Immature natural killer cell (primary cell): Measurements from ENCODE around the gene CCDC7. TPM values are rescaled to one million over a fixed set of nuclear protein-coding genes. Genes with fewer than 3 reads are reported as not detected.
A peak's percentile ranks its signal among the peaks of the same experiment; 100 is the strongest.
"Not testable (repeated sequence)": the region's sequence is repeated elsewhere in the genome, so short reads cannot be mapped to it uniquely, and the experiment has no call there.

ENCODE experiments used
- DNase-seq, 3 donors: peaks; one replicate each; pipeline ENCODE4 v3.0.0; 2022; ENCODE audit warnings: mixed read lengths in 1 of 3
- H3K27ac Mint-ChIP-seq, 6 donors: one replicate each; pipeline ENCODE4 v1.8.0; 2020; ENCODE audit warnings: mixed read lengths in 6 of 6, mild to moderate bottlenecking in 5 of 6, inconsistent platforms in 4 of 6, moderate library complexity in 3 of 6
- H3K27me3 Mint-ChIP-seq, 3 donors: one replicate each; pipeline ENCODE4 v1.8.0; 2020 to 2021; ENCODE audit warnings: low read depth in 3 of 3, mild to moderate bottlenecking in 3 of 3, mixed read lengths in 3 of 3, moderate library complexity in 3 of 3, inconsistent platforms in 1 of 3
- H3K36me3 Mint-ChIP-seq, 3 donors: one replicate each; pipeline ENCODE4 v1.8.0; 2020; ENCODE audit warnings: mixed read lengths in 3 of 3, inconsistent platforms in 2 of 3, mild to moderate bottlenecking in 2 of 3
- H3K4me1 Mint-ChIP-seq, 2 donors: one replicate each; pipeline ENCODE4 v1.8.0; 2020; ENCODE audit warnings: inconsistent platforms in 2 of 2, mild to moderate bottlenecking in 2 of 2, mixed read lengths in 2 of 2, moderate library complexity in 1 of 2
- H3K4me3 Mint-ChIP-seq, 5 donors: one replicate each; pipeline ENCODE4 v1.8.0; 2020; ENCODE audit warnings: mild to moderate bottlenecking in 5 of 5, mixed read lengths in 5 of 5, inconsistent platforms in 3 of 5, moderate library complexity in 3 of 5
- H3K9me3 Mint-ChIP-seq, 6 donors: one replicate each; pipeline ENCODE4 v1.8.0; 2020; ENCODE audit warnings: mild to moderate bottlenecking in 6 of 6, mixed read lengths in 6 of 6, inconsistent platforms in 4 of 6, moderate library complexity in 3 of 6
- polyA plus RNA-seq, 3 donors: library from polyadenylated mRNA; unstranded; fragments of 300-500 nt; fragmentation: Illumina TruSeq; gene quantifications; one replicate each; pipeline ENCODE4 v1.2.3, GENCODE V29; 2021

The CCDC7 gene
- polyA plus RNA-seq, 3 donors from 2014 or later: 2.1 to 17.3 (median 8.9) TPM

DNA sequence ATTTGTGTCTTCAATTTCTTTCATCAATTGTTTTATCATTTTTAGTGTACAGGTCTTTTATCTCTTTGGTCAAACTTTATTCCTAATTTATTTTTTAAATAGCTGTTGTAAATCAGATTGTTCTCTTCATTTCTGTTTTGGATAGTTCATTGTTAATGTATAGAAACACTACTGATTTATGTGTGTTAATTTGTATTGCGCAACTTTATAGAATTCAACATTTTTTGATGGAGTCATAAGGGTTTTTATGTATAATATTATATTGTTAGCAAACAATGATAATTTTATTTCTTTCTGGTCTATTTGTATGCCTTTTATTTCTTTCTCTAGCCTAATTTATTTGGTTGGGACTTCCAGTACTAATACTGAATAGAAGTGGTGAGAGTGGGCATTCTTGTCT is 181.2 kb downstream of the CCDC7 start:
- Mint-ChIP-seq H3K36me3 (peaks cover 22 to 42% (median 24%) of the 10 kb centered on the region in 3 donors), H3K4me1 (no peaks in the 10 kb centered on the region), H3K4me3 (no peak overlapping the region), H3K27me3 (peaks cover 0 to 2% (median 0%) of the 10 kb centered on the region in 3 donors), H3K9me3 (peaks cover 0 to 3% (median 0%) of the 10 kb centered on the region in 6 donors), H3K27ac (no peak overlapping the region)
- DNase-seq: no peak

DNA sequence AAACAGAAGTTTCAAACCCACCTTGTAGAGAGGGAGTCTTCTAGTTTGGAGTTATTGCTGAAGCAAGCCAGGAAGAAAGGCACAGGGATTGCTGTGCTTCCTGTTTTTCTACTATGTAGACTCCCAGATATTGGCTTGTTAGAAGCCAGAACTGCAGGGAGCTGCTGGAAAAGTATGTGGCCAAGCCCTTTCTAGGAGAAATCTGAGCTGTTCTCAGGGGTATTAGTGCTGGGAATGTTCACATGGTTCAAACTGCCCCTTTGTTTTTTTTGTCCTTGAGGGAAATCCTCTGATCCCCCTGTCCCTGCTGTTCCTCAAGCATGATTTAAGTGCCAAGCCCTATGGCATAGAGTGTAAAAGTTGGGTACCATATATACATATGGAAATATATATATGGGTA is 184.0 kb downstream of the CCDC7 start:
- no peaks in the 10 kb centered on the region for H3K4me1 Mint-ChIP-seq
- no peak for DNase-seq
- H3K27me3 Mint-ChIP-seq: peaks cover 0 to 2% (median 0%) of the 10 kb centered on the region in 3 donors
- no peak overlapping the region for H3K4me3 Mint-ChIP-seq
- H3K9me3 Mint-ChIP-seq: peaks cover 0 to 3% (median 0%) of the 10 kb centered on the region in 6 donors
- no peak overlapping the region for H3K27ac Mint-ChIP-seq
- H3K36me3 Mint-ChIP-seq: peaks cover 14 to 26% (median 16%) of the 10 kb centered on the region in 3 donors

DNA sequence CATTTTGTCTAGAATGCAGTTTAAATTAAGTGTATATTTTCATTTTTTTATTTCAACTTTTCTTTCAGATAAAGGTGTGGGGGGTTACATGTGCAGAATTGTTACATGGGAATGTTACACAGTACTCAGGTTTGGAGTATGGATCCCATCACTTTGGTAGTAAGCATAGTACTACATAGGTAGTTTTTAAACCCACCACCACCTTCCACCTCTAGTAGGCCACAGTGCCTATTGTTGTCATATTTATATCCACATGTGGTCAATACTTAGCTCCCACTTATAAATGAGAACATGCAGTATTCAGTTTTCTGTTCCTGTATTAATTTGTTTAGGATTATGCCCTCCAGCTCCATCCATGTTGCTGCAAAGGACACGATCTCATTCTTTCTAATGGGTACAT is 200.6 kb downstream of the CCDC7 start:
- peaks cover 0 to 6% (median 2%) of the 10 kb centered on the region in 3 donors for H3K27me3 Mint-ChIP-seq
- H3K4me3 Mint-ChIP-seq: no peak overlapping the region
- peaks cover 22 to 53% (median 24%) of the 10 kb centered on the region in 3 donors for H3K36me3 Mint-ChIP-seq
- no peak overlapping the region for H3K27ac Mint-ChIP-seq
- H3K9me3 Mint-ChIP-seq: peaks cover 3 to 12% (median 6%) of the 10 kb centered on the region in 6 donors
- DNase-seq: no peak
- H3K4me1 Mint-ChIP-seq: peaks cover 6 to 10% of the 10 kb centered on the region in 2 donors

DNA sequence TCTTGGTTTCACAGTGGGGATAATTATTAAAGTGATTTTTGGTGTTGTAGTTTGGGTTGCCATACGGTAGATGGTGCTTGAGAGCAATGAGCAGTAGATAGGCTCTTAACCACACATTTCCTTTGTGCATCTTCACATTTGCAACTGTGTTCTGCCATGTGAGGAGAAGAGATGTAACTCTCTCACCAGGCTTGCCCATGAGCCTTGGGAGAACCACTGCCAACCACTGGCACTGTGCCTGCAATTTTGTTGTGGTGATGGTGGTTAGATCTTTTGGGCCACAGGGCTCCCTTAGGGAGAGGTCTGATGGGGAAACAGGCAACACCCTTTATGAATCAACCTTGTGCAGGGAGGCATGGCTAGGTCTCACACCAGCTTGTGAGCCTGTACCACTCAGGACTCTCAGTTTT is 204.3 kb downstream of the CCDC7 start:
- Mint-ChIP-seq H3K27me3 (peaks cover 0 to 3% (median 2%) of the 10 kb centered on the region in 3 donors), H3K9me3 (peaks cover 16 to 39% (median 21%) of the 10 kb centered on the region in 6 donors), H3K4me3 (no peak overlapping the region), H3K36me3 (peaks cover 30 to 56% (median 35%) of the 10 kb centered on the region in 3 donors), H3K27ac (peak overlapping the region in 4 of 6 donors; percentile 26 to 71 (median 33)), H3K4me1 (peaks cover 6 to 10% of the 10 kb centered on the region in 2 donors)
- peak; percentile 7 to 27 (median 7) for DNase-seq

DNA sequence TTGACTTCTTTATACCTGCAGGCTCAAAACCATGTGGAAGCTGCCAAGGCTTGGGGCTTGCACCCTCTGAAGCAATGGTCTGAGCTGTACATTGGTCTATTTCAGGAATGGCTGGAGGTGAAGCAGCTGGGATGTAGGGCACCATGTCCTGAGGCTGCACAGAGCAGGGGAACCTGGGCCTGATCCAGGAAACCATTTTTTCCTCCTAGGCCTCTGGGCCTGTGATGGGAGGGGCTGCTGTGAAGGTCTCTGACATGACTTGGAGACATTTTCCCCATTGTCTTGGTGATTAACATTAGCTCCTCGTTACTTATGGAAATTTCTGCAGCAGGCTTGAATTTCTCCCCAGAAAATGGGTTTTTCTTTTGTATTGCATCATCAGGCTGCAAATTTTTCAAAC is 211.5 kb downstream of the CCDC7 start:
- not testable (repeated sequence) for H3K27ac Mint-ChIP-seq, H3K27me3 Mint-ChIP-seq, H3K4me1 Mint-ChIP-seq, DNase-seq, H3K4me3 Mint-ChIP-seq
- Mint-ChIP-seq H3K36me3 (peaks cover 41 to 49% (median 46%) of the 10 kb centered on the region in 3 donors), H3K9me3 (peaks cover 19 to 61% (median 42%) of the 10 kb centered on the region in 6 donors)

DNA sequence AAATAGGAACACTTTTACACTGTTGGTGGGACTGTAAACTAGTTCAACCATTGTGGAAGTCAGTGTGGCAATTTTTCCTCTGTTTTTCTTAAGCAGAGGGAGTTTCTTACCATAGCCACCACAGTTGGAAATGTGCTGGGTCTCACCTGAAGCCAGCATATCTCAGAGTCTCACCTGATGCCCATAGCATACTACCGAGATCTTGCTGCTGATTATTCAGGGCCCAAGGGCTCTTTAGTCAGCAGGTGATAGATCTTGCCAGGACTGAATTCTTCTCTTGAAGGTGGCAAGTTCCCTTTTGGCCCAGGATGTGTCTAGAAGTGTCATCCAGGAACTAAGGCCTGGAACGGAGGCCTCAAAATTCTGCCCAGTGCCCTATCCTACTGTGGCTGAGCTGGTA is 215.4 kb downstream of the CCDC7 start:
- no peak for DNase-seq
- no peaks in the 10 kb centered on the region for H3K4me1 Mint-ChIP-seq
- H3K4me3 Mint-ChIP-seq: no peak overlapping the region
- H3K9me3 Mint-ChIP-seq: peaks cover 2 to 28% (median 19%) of the 10 kb centered on the region in 6 donors
- no peak overlapping the region for H3K27ac Mint-ChIP-seq
- peaks cover 19 to 23% (median 22%) of the 10 kb centered on the region in 3 donors for H3K36me3 Mint-ChIP-seq
- peaks cover 0 to under 1% (median 0%) of the 10 kb centered on the region in 3 donors for H3K27me3 Mint-ChIP-seq

DNA sequence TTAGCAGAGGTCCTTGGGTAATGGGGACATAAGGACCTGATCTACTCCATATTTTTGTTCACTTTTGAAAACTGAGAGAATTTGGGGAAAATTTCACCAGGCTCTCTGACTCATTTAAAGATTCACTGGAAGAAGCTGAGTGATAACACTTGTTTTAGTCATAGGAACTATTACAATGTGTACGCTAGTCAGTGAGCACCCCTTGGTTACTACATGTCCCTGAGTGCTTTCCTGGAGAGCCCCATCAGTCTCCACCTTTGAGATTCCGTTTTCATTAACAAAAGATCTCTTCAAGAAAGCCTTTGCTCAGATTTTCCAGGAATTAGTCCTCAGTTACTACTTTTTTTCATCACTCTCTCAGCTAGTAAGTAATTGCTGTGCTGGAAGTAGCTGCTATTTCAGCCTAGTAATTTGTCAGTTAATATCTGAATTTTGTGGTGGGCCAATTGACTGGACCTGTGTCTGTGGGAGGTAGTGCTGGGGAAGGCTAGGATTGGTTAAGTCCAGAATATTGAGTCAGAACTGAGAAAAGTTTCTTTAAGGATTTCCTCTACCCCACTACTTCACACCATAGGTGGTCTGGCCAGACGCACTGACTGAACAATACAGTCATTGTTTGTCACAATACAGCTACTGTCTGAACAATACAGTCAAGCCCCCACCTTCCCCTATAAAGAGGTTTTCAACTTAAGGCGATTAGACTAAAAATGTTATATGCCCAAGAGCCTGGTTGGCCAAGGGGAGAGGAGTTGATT is 235.0 kb downstream of the CCDC7 start:
- H3K27ac Mint-ChIP-seq: no peak overlapping the region
- H3K36me3 Mint-ChIP-seq: peaks cover 22 to 35% (median 26%) of the 10 kb centered on the region in 3 donors
- H3K4me1 Mint-ChIP-seq: no peaks in the 10 kb centered on the region
- H3K9me3 Mint-ChIP-seq: peaks cover 9 to 39% (median 21%) of the 10 kb centered on the region in 6 donors
- DNase-seq: no peak
- H3K4me3 Mint-ChIP-seq: no peak overlapping the region
- H3K27me3 Mint-ChIP-seq: peaks cover 0 to 2% (median 1%) of the 10 kb centered on the region in 3 donors

DNA sequence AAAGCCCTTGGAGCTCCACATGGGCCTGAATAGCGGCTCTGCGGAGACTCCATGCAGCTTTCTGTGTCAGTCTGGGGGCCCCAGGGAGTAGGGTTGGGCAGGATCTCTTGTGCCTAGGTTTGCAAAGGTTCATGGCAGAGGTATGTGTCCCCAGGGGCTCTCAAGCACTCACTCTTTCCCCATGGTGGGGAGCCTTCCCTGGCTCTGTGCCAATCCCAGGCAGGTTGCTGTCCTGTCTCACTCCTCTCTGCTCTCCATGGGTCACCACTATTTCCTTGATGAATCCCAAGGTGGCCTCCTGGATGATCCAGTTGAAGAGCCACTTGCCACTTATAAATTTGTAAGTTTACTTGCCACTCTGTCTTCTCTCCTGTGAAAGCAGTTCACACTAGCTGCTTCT is 238.4 kb downstream of the CCDC7 start:
- no peak overlapping the region for H3K4me3 Mint-ChIP-seq
- H3K4me1 Mint-ChIP-seq: no peaks in the 10 kb centered on the region
- peaks cover 5 to 17% (median 8%) of the 10 kb centered on the region in 6 donors for H3K9me3 Mint-ChIP-seq
- no peak for DNase-seq
- no peak overlapping the region for H3K27ac Mint-ChIP-seq
- H3K36me3 Mint-ChIP-seq: peaks cover 30 to 40% (median 30%) of the 10 kb centered on the region in 3 donors
- H3K27me3 Mint-ChIP-seq: peaks cover 0 to 2% (median 1%) of the 10 kb centered on the region in 3 donors

DNA sequence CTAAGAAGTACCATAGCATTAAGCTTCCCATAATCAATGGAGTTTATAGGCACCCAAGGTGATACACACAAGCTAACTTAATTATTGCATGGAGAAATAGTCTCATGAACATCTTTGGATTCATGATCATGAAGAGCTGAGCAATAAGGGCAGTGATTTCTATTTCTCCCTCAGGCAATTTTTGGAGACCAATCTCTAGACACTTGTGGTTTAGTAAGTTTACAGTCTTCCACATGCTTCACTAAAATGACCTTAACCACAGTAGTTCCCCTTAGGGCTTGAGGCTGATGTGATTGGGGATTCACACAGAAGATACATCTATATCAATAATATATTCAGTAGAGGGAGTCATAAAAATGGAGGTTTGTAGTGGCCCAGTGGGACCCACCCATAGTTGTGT is 241.2 kb downstream of the CCDC7 start:
- H3K27me3 Mint-ChIP-seq: peaks cover 0 to 2% (median 2%) of the 10 kb centered on the region in 3 donors
- H3K27ac Mint-ChIP-seq: no peak overlapping the region
- no peaks in the 10 kb centered on the region for H3K4me1 Mint-ChIP-seq
- no peak overlapping the region for H3K4me3 Mint-ChIP-seq
- peaks cover 0 to 7% (median 4%) of the 10 kb centered on the region in 6 donors for H3K9me3 Mint-ChIP-seq
- DNase-seq: no peak
- H3K36me3 Mint-ChIP-seq: peaks cover 28 to 44% (median 28%) of the 10 kb centered on the region in 3 donors

DNA sequence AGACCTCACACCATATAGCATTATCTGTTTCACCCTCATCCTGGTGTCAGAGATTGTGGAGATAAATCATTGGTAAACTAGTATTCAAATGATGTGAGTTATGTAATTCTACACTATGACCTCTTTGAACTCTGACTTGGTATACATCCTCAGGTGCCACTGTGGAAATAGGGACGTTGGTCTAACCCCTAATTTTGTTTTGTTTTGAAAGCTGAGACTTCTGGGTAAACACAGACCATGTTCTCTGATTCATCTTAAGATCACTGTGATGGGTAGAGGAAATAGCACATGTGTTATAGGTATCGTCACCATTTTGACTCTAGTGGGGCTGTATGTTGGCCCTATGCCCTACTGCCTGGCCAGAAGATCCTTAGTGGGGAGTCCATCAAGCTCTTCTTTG is 241.6 kb downstream of the CCDC7 start:
- no peak overlapping the region for H3K27ac Mint-ChIP-seq
- no peak overlapping the region for H3K4me3 Mint-ChIP-seq
- H3K9me3 Mint-ChIP-seq: peaks cover 0 to 7% (median 2%) of the 10 kb centered on the region in 6 donors
- no peaks in the 10 kb centered on the region for H3K4me1 Mint-ChIP-seq
- H3K36me3 Mint-ChIP-seq: peaks cover 26 to 44% (median 28%) of the 10 kb centered on the region in 3 donors
- peaks cover 0 to 2% (median 2%) of the 10 kb centered on the region in 3 donors for H3K27me3 Mint-ChIP-seq
- no peak for DNase-seq

DNA sequence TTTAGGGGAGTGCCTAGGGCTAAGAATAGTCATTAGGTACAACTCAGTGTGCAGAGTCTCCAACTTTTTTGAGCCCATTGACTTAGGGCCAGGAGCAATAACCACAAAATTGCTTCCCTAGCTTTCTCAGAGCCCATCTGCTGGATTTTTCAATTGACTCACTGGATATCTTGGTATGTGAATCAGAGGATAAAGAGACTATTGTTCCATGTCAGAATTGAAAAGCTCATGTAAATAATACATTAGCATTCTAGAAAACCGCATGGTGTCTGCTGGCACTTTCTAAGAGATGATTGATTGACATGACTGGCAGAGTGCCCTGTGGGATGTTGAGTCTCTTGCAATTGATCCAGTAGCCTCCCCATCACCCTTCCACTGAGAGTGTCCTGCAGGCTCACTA is 246.2 kb downstream of the CCDC7 start:
- Mint-ChIP-seq H3K9me3 (peaks cover 0 to 16% (median 4%) of the 10 kb centered on the region in 6 donors), H3K27me3 (peaks cover 0 to 2% (median 0%) of the 10 kb centered on the region in 3 donors), H3K27ac (no peak overlapping the region), H3K36me3 (peaks cover 27 to 57% (median 37%) of the 10 kb centered on the region in 3 donors), H3K4me1 (no peaks in the 10 kb centered on the region), H3K4me3 (no peak overlapping the region)
- DNase-seq: no peak

DNA sequence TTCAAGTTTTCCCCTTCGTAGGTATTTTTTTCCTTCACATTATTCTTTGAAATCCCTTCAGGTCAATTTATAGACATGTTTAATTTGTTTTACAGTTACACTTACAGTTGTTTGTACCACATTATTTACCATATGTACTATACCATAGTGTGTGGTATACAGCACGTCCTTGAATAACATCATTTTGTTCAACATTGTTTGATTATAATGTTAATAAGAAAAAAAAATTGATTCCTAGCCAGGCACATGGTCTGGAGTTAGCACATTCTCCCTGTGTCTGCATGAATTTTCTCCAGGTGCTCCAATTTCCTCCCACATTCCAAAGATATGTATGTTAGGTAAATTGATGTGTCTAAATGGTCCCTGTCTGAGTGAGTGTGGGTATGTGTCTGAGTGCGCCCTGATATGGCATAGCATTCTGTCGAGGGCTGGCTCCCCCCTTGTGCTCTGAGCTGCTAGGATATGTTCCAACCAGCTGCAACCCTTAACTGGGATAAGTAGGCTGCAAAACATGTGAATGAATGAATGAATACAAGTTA is 247.6 kb downstream of the CCDC7 start:
- H3K9me3 Mint-ChIP-seq: peaks cover 0 to 22% (median 7%) of the 10 kb centered on the region in 6 donors

DNA sequence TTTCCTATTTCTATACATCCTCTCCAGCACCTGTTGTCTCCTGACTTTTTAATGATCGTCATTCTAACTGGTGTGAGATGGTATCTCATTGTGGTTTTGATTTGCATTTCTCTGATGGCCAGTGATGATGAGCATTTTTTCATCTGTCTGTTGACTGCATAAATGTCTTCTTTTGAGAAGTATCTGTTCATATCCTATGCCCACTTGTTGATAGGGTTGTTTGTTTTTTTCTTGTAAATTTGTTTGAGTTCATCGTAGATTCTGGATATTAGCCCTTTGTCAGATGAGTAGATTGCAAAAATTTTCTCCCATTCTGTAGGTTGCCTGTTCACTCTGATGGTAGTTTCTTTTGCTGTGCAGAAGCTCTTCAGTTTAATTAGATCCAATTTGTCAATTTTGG is 253.7 kb downstream of the CCDC7 start:
- not testable (repeated sequence) for H3K27me3 Mint-ChIP-seq, DNase-seq, H3K4me3 Mint-ChIP-seq, H3K27ac Mint-ChIP-seq, H3K4me1 Mint-ChIP-seq
- H3K36me3 Mint-ChIP-seq: peaks cover 45 to 51% (median 45%) of the 10 kb centered on the region in 3 donors
- peaks cover 7 to 56% (median 34%) of the 10 kb centered on the region in 6 donors for H3K9me3 Mint-ChIP-seq

More for the DNA sequence above, 247.6 kb downstream of the CCDC7 start:
- no peak overlapping the region for H3K4me3 Mint-ChIP-seq
- peaks cover 0 to 2% (median 0%) of the 10 kb centered on the region in 3 donors for H3K27me3 Mint-ChIP-seq
- DNase-seq: no peak
- peaks cover 27 to 54% (median 36%) of the 10 kb centered on the region in 3 donors for H3K36me3 Mint-ChIP-seq
- no peak overlapping the region for H3K27ac Mint-ChIP-seq
- no peaks in the 10 kb centered on the region for H3K4me1 Mint-ChIP-seq

DNA sequence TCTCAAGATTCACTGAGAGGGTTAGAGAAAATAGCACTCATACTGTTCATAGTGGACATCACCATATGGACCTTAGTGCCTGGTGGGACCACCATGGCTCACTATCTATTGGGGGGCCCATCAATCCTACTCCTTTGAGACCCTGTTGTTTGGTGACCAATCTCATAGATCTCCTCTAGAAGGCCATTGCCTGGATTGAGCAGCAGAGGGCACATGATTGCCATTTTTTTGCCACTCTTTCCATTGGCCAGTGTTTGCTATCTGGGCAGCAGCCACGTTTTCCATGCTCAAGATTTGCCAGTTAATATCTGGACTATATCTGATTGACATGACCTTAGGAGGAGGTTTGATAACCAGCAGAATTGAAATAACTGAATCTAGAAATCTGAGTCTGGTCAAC is 267.6 kb downstream of the CCDC7 start:
- Mint-ChIP-seq H3K27ac (no peak overlapping the region), H3K36me3 (peaks cover 0 to 16% (median 11%) of the 10 kb centered on the region in 3 donors), H3K9me3 (peaks cover 18 to 62% (median 41%) of the 10 kb centered on the region in 6 donors), H3K27me3 (peaks cover 2% of the 10 kb centered on the region in 3 donors), H3K4me3 (no peak overlapping the region), H3K4me1 (no peaks in the 10 kb centered on the region)
- DNase-seq: no peak
